Fibroblast of the aortic adventitia (primary cell): ENCODE data around the gene ZNF710. TPM values are rescaled to one million over a fixed set of nuclear protein-coding genes. Genes with fewer than 3 reads are reported as not detected.

ENCODE experiments used
- DNase-seq: peaks from one replicate; pipeline ENCODE4 v3.0.0-alpha.2; 2010; ENCODE audit warnings: low read depth
- H3K4me3 ChIP-seq: 2 replicates; pipeline ENCODE4 v1.5.1; 2011; ENCODE audit warnings: low read depth, mild to moderate bottlenecking, control low read depth, low read length, moderate library complexity
- total RNA-seq: library from RNA; depleted of rRNA; stranded (reverse); fragments of >200 nt; gene quantifications from 2 replicates; pipeline ENCODE4 v1.2.3, GENCODE V29; 2012; ENCODE audit warnings: low replicate concordance
- TF ChIP-seq, protein P1 (sequence below): IDR thresholded peaks from 2 replicates; pipeline ENCODE4 v1.5.1; 2011; ENCODE audit warnings: mild to moderate bottlenecking, low read length, control low read depth, inconsistent platforms; ENCODE audit not compliant: insufficient read depth

Gene ZNF710
- total RNA-seq, 1 donor = 8.7 TPM

DNA sequence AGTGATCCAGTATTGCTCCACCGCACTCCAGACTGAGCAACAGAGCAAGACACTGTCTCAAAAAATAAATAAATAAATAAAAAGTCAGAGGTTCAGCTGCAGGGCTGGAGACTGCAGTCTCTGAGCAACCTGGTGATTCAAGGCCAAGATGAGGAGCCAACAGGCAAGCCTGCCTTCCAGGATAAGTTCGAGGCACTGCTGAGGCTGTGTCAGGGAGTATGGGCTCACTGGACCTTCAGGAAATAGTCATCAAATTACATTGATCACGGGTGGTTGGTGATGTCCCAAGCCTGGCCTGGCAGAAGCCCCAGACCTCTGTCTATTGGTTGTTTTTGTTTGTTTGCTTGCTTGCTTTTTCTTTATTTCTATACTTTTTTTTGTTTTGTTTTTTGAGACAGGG is 59.7 kb downstream of the ZNF710 start:
- H3K4me3 ChIP-seq = no peak overlapping the region
- TF ChIP-seq, protein P1, sequence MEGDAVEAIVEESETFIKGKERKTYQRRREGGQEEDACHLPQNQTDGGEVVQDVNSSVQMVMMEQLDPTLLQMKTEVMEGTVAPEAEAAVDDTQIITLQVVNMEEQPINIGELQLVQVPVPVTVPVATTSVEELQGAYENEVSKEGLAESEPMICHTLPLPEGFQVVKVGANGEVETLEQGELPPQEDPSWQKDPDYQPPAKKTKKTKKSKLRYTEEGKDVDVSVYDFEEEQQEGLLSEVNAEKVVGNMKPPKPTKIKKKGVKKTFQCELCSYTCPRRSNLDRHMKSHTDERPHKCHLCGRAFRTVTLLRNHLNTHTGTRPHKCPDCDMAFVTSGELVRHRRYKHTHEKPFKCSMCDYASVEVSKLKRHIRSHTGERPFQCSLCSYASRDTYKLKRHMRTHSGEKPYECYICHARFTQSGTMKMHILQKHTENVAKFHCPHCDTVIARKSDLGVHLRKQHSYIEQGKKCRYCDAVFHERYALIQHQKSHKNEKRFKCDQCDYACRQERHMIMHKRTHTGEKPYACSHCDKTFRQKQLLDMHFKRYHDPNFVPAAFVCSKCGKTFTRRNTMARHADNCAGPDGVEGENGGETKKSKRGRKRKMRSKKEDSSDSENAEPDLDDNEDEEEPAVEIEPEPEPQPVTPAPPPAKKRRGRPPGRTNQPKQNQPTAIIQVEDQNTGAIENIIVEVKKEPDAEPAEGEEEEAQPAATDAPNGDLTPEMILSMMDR = no peak
- DNase-seq = no peak

DNA sequence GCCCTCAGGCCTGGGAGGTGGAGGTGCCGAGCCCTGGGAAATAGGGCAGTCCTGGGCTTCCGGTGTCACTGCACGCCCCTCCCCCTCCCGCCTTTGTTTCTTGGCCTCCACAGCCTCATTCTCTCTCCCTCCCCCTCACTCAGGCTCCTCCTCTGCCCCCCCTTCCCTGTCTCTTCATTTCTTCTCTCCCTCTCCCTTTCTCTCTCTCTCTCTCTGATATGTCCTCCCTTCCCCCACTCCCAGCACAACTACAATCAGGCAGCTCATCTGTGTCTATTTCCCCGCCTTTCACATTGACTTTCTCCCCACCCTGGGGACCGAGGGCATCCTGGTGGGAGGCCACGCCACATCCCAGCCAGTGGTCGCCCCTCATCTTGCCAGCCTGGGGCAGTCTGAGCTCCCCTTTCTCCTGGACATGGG is 60.9 kb downstream of the ZNF710 start:
- H3K4me3 ChIP-seq = no peak overlapping the region
- DNase-seq = no peak
- TF ChIP-seq, protein P1 = no peak

DNA sequence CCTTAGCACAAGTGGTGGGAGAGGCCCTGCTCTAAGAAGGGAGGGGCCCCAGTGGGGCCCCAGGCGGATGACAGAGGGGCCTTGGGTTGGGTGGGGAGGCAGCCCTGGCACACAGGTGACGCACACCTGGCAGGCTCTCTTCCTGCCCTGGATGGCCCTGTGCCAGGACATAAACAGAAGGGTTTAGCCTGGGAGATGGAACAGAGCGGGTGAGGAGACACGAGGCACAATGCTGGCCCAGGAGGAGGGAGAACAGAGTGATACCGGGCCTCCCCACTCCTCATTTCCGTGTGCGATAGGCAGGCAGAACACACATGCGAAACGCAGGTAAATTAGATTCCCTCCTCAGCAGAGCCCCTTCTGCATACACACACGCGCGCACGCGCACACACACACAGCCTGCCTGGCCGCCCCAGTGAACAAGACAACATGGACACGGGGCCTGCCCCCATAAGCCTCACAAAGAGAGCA is 61.4 kb downstream of the ZNF710 start:
- H3K4me3 ChIP-seq = no peak overlapping the region
- TF ChIP-seq, protein P1 = no peak
- no peak for DNase-seq

DNA sequence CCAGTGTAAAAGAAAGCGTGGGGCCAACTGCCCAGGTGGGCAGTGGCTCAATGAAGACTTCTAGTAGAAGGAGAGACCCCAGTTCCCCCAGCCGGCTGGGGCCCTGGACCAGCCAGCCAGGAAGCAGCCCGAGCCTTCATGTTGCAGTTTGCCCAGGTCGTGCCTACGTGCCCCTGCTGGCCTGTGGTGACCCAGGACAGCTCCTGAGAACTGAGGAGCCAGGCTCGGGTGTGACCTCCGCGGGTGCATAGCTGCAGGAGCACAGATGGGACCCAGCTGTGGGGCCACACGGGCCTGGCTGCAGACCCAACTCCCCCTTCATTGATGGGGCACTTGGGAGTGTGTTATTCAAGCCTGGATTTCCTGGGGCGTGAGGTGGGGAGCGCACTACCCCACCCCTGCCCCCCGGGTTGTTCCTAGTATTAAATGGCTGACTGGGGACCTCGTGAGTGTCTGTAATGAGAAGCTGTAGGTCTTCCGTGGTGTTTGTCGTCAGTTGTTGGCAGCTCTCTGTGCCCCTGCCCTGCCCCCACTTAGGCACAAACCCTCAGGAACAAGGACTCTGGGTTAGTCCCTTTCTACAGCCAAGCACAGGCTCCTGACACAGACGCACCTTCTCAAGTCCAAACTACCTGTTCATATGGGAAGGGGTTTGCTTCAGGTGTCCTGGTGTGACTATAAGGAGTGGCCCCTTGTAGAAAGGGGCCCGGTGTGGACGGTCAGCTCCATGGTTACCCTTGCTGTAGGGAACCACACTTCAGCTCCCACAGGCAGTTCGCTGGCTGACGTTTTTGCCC is 62.0 kb downstream of the ZNF710 start:
- DNase-seq = no peak
- H3K4me3 ChIP-seq = no peak overlapping the region
- TF ChIP-seq, protein P1 = no peak

DNA sequence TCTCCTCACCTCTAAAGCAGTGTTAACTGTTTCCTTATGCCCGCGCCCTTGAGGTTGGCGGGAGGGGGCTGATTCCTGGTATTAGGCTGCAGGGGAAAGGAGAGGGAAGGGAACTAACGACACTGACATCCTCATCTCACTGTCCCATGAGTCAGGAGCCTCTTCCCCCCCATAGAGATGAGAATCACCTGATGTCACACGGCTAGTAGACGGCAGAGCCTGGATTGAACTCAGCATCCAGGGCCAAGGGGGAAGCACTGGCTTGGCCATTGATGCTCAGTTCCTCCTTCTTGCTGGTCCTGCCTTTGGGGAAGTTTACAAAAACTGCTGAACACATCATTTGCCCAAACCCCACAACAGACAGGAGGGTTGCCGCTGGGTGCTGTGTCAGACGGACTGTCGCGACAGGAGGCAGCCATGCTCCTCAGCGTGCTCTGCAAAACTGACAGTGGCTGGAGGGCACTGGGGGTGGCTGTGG is 62.7 kb downstream of the ZNF710 start:
- TF ChIP-seq, protein P1 = no peak

DNA sequence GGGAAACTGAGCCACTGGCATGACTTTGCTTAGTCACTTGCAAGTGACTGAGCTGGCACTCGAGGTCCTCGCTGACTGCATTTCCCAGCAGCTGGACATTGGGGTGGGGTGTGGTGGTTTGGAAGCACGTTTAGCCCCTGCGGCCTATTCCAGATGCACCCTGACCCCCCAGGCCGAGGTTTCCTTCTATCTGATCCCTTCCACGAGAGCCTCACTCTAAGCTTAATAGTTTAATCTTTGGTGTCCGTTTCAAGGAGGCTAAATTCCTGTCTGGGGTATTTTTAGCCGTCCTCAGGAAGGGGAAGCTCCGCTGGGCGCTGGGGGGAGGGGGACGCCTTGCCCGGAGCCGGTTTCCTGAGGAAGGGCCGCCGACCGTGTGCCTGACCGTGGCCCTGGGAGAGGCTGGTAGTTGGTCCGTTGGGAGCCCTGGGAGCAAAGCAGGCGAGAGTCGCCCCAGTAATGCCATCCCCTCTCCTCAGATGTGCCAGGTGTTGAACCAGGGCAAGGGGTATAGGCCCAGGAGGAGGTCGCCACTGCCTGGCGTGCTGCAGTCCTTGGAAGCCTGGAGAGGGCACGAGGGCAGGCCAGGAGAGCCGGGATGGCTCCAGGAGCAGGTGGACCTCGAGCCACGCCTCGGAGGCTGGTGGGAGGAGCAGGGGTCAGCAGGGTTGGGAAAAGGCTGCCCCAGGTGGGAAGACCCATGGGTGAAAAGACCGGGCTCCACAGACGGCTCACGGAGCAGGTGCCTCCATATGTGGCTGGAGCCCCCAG is 64.0 kb downstream of the ZNF710 start:
- no peak for DNase-seq

More for the DNA sequence above, 62.7 kb downstream of the ZNF710 start:
- DNase-seq = no peak
- H3K4me3 ChIP-seq = no peak overlapping the region

More for the DNA sequence above, 64.0 kb downstream of the ZNF710 start:
- TF ChIP-seq, protein P1 = no peak
- H3K4me3 ChIP-seq = no peak overlapping the region
